Measurements from ENCODE around the gene PGAP1.

PGAP1 gene, protein sequence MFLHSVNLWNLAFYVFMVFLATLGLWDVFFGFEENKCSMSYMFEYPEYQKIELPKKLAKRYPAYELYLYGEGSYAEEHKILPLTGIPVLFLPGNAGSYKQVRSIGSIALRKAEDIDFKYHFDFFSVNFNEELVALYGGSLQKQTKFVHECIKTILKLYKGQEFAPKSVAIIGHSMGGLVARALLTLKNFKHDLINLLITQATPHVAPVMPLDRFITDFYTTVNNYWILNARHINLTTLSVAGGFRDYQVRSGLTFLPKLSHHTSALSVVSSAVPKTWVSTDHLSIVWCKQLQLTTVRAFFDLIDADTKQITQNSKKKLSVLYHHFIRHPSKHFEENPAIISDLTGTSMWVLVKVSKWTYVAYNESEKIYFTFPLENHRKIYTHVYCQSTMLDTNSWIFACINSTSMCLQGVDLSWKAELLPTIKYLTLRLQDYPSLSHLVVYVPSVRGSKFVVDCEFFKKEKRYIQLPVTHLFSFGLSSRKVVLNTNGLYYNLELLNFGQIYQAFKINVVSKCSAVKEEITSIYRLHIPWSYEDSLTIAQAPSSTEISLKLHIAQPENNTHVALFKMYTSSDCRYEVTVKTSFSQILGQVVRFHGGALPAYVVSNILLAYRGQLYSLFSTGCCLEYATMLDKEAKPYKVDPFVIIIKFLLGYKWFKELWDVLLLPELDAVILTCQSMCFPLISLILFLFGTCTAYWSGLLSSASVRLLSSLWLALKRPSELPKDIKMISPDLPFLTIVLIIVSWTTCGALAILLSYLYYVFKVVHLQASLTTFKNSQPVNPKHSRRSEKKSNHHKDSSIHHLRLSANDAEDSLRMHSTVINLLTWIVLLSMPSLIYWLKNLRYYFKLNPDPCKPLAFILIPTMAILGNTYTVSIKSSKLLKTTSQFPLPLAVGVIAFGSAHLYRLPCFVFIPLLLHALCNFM

GRCh38 chr2:196926562-196927375, at the start of gene PGAP1:
PGAP1 (minus strand) TSS chr2:196926707; CDS start chr2:196926616, 91 bp downstream.
- DNase-seq, result peak; percentile 63

GRCh38 chr2:196974970-196975369, 48.5 kb upstream of the PGAP1 start:
- DNase-seq, result no peak

GRCh38 chr2:196971574-196972279, 45.2 kb upstream of the PGAP1 start:
- DNase-seq, result no peak

GRCh38 chr2:196970099-196970498, 43.6 kb upstream of the PGAP1 start:
- no peak for DNase-seq

DNA sequence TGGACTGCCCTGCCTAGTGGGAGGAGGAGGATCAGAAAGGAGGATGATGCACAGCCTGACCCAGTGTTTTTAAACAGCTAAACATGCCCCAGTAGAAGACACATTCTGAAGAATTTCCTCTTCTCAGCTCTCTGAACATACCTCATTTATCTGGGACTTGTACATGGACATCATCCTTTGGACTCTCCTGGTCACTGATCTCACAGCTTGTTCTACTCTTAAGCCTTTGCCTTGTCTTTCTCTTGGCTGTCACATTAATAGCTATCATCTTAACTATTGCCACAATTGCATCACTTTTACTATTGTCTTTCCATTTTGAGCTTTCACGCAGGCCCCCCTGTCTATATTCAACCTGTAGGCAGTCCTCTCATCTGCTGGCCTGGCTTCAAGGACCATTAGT, 42.0 kb upstream of the PGAP1 start:
- DNase-seq, result no peak

GRCh38 chr2:196967775-196968174, 41.3 kb upstream of the PGAP1 start:
- DNase-seq, result no peak

DNA sequence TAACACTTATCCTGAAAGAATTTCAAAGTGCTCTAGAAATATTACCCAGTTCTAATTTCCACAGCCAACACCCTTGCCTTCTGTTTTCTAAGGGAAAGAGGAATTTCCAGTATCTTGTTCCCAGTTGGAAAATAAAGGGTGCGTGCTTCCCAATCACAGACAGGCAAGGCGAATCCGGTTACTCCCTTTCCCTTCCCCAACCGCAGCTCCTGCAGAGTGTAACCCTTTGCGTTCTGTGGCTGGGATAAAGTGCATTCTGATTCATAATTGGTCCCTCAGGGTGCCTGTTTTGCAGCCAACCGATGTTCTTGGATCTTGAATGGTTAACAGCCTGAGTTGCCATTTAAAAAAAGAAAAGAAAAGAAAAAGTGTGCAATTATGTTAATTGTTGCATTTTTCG, 40.6 kb upstream of the PGAP1 start:
- no peak for DNase-seq

DNA sequence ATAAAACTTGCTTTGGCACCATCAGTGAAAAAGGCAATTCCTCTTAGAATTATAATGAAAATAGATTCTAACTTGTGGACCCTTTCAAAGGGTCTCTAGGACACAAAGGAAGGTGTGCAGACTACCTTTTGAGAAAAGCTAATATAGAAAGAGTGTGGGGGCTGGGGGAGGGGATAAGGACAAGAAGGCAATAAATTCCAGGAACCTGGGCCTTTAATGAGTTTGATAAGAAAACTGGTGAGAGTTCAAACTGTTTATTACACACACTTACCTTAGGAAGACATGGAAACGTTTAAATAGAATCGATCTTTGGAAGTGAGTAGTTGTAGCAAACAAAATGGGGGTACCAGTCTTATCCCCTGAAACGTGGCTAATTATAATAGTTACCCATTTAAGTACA, 39.6 kb upstream of the PGAP1 start:
- DNase-seq, result no peak

DNA sequence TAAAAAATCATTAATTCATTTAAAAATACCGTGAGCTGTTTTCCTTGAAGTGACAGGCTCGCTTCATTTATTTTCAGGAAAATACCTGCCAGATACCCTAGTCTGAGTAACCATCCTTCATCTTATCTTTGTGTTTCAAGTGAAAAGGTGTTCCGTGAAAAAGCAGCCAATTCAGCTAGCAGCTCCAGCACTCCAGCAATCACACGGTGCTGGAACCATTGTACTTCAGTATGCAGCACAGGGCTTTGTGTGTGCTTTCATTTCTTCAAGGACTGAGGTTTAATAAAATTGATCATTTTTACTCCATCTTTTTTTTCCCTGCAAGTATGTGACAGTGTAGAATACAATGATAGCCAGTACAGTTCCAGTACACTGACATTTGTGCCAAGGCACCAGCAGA, 39.1 kb upstream of the PGAP1 start:
- DNase-seq, result no peak

DNA sequence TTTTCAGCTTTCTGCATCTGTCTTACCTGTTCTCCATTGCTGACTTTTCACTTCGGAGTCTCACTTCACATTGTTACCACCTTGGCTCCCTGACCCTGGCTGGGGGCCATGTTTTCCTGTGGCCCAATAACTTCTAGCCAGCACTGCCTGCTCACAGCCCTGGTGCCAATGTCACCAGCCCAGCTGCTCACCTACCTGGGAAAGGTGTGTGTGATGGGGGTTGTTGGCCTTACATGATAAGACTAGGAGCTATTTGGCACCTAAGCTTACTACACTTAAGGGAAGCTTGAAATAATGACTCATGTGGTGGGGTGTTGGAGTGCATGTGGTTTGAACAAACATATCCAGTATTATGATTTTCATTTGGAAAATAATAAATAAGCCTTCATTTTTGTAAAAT, 37.5 kb upstream of the PGAP1 start:
- no peak for DNase-seq

GRCh38 chr2:196963043-196963442, 36.5 kb upstream of the PGAP1 start:
- no peak for DNase-seq

DNA sequence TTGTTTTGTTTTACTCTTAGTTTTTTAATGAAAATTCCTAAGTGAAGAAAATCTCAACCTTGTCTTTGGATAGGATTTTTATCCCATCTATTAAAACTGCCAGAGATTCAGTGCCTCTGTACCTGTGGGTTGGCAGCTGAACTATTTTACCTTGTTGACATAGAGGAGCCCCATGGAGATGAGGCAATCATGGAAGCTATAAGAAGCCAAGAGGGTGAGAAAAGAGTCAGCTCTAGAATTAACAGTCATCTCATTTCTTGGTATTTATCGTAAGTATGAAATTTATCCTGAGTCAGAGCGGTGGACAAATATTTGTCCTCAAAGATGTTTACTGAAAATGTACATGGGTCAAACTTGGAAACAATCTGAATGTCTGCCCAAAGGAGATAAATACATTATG, 35.8 kb upstream of the PGAP1 start:
- DNase-seq, result no peak

GRCh38 chr2:196961889-196962288, 35.4 kb upstream of the PGAP1 start:
- no peak for DNase-seq

GRCh38 chr2:196959734-196960338, 33.3 kb upstream of the PGAP1 start:
- DNase-seq, result no peak

GRCh38 chr2:196959281-196959680, 32.8 kb upstream of the PGAP1 start:
- DNase-seq, result no peak

DNA sequence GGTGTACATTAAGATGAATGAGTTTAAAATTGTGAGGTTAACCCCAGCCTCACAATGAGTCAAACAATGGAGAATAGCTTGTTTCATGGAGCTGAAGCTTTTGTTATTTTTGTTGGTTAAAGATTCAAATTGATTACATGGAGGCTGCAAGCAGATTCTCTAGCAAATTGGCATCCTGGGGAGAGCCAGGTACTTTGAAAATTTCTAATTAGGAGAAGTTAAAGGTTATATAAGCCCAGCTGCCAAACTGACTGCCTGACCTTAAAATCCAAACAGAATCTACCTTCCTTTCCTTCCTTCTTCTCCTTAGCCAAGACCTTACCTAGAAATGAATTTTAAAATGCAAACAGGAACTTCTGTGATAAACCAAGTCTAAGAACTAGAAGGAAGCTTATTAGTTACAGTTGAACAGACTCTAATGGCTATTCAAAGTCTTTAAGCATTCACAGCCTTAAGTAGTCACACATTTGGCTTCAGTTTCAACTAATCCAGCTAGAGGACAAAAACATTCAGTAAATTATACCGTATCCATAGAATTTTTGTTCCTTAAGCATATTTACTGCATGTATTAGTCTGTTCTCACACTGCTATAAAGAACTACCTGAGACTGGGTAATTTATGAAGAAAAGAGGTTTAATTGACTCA, 31.5 kb upstream of the PGAP1 start:
- DNase-seq, result no peak

DNA sequence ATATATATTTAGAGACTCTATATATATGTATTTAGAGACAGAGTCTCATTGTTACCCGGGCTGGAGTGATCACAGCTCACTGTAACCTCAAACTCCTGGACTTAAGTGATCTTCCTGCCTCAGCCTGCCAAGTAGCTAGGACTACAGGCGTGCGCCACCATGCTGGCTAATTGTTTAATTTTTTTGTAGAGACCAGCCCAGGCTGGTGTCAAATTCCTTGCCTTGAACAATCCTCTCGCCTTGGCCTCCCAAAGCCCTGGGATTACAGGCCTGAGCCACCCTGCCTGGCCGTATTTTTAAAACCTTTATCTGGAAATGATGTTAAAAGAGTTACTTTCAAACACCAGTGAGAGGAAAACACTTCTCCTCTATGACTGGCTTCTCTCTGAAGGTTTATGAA, 30.9 kb upstream of the PGAP1 start:
- no peak for DNase-seq

GRCh38 chr2:196956069-196956468, 29.6 kb upstream of the PGAP1 start:
- DNase-seq, result no peak

DNA sequence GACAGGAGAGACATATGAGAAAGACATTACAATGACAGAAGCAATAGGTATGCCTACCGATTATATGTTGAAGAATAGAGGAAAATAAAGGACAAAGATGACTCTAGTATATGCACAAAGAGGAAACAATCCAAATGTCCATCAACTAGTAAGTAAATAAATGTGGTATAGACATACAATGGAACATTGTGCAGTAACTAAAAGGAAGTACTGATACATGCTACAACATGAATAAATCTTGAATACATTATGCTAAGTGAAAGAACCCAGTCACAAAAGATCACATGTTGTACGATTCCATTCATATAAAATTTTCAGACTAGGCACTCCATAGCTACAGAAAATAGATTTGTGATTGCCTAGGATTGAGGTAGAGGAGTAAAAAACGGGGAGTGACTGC, 28.5 kb upstream of the PGAP1 start:
- DNase-seq, result no peak

GRCh38 chr2:196954001-196954400, 27.5 kb upstream of the PGAP1 start:
- DNase-seq, result no peak

- DNase-seq, result no peak
Observed at GRCh38 chr2:196952936-196953335, 26.4 kb upstream of the PGAP1 start.

DNA sequence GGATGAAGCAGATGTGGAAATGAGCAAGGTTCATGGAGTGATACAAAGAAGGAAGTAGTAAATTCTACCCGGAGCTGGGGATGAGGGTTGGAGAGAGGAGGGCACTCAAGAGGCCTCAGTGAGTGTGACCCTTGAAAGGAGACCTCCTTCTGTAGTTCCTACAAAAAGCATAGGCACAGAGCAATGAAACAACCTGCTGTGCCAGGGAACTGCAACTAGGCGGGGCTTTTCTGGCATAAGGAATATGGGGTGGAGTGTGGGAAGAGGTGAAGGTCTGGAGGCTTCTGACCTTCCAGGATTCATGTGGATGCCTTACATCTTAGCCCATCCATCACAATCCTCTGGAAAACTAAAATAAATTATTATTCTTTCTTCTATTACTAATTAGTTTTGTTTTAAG, 25.5 kb upstream of the PGAP1 start:
- DNase-seq, result no peak
